Omental fat pad (tissue), 4 donors: Measurements from ENCODE around the gene GSTT2. TPM values are rescaled to one million over a fixed set of nuclear protein-coding genes. Genes with fewer than 3 reads are reported as not detected.

Experiments used
- ATAC-seq: fragments of 150-250 bp; one replicate; pipeline ENCODE4 v1.9.1; 2016; ENCODE audit warnings: mild to moderate bottlenecking, moderate library complexity; ENCODE audit not compliant: low FRiP score
- DNase-seq: peaks from one replicate; pipeline ENCODE4 v3.0.0-alpha.2; 2019; ENCODE audit warnings: low spot score
- total RNA-seq, 4 donors: library from RNA; depleted of rRNA; stranded (reverse); fragments of >200 nt; gene quantifications; one replicate each; pipeline ENCODE4 v1.1.0, GENCODE V29; 2016
- TF ChIP-seq, protein P1 (sequence below), 3 donors: fragments of 450-650 bp; IDR thresholded peaks; one replicate each; pipeline ENCODE4 v1.5.1; 2016 to 2017; ENCODE audit warnings: antibody characterized with exemption in 3 of 3, mild to moderate bottlenecking in 3 of 3, moderate library complexity in 2 of 3

GSTT2 gene
- total RNA-seq, 4 donors from 2014 or later: not detected

DNA sequence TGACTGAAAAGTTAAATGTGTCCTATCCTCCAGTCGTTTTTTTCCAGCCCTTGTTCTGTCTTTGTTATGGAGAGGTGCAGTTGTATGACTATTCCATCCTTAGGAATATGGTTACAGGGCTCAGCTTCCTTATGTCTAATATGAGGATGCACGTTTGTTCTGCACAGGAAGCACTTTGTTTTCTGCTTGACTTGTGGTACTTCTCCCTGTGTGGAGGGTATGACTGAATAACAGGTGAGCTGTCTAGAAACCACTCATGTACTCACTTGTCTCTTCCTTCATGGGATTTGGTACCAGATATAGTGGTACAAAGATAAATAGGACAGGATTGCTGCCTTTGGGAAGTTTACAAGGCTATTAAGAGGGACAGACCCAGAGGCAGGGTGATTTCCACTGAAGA, 48.6 kb downstream of the GSTT2 start:
- DNase-seq: no peak
- TF ChIP-seq, protein P1, sequence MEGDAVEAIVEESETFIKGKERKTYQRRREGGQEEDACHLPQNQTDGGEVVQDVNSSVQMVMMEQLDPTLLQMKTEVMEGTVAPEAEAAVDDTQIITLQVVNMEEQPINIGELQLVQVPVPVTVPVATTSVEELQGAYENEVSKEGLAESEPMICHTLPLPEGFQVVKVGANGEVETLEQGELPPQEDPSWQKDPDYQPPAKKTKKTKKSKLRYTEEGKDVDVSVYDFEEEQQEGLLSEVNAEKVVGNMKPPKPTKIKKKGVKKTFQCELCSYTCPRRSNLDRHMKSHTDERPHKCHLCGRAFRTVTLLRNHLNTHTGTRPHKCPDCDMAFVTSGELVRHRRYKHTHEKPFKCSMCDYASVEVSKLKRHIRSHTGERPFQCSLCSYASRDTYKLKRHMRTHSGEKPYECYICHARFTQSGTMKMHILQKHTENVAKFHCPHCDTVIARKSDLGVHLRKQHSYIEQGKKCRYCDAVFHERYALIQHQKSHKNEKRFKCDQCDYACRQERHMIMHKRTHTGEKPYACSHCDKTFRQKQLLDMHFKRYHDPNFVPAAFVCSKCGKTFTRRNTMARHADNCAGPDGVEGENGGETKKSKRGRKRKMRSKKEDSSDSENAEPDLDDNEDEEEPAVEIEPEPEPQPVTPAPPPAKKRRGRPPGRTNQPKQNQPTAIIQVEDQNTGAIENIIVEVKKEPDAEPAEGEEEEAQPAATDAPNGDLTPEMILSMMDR (IDR thresholded peaks at IDR 0.05): no peak
- ATAC-seq: no peak

DNA sequence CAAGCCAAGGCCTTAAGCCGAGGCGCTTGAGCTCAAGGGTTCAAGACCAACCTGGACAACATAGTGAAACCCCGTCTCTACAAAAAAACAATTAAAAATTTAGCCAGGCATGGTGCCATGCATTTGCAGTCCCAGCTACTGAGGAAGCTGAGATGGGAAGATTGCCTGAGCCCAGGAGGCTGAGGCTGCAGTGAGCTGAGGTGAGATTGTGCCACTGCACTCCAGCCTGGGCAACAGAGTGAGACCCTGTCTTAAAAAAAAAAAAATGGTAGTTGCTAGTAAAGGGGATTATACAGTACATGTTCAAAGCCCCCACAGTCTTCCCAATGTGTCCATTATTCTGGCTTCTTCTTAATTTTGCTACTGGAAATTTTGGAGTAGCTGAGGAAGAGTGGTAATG, 49.4 kb downstream of the GSTT2 start:
- no peak for ATAC-seq
- no peak for DNase-seq
- TF ChIP-seq, protein P1 (IDR thresholded peaks at IDR 0.05): no peak

GRCh38 chr22:24030186-24030702, 50.3 kb downstream of the GSTT2 start:
- ATAC-seq: no peak
- TF ChIP-seq, protein P1 (IDR thresholded peaks at IDR 0.05): no peak
- no peak for DNase-seq

Other genes starting within 250 kb of the GSTT2 start
- 1 to 10 TPM; 2.8 to 5.1 (median 4.0) TPM for gene ZNF70, start 229.0 kb upstream of the GSTT2 start, total RNA-seq
- not detected for gene VPREB3, start 225.7 kb upstream of the GSTT2 start, total RNA-seq
- not detected for gene C22orf15, start 217.1 kb upstream of the GSTT2 start, total RNA-seq
- 10 to 100 TPM; 19.9 to 61.2 (median 31.2) TPM for gene CHCHD10, start 212.2 kb upstream of the GSTT2 start, total RNA-seq
- 1 to 10 TPM in 2 of 4 donors, under 1 TPM in 1, not detected in 1; 0.79 to 3.1 (median 2.1) TPM for gene MMP11, start 207.3 kb upstream of the GSTT2 start, total RNA-seq
- gene SMARCB1, start 193.2 kb upstream of the GSTT2 start, total RNA-seq: 10 to 100 TPM; 38.8 to 50.9 (median 47.6) TPM
- 1 to 10 TPM in 2 of 4 donors, under 1 TPM in 2; 0.47 to 3.1 (median 1.5) TPM for gene DERL3, start 141.1 kb upstream of the GSTT2 start, total RNA-seq
- 1 to 10 TPM; 3.1 to 9.2 (median 7.5) TPM for gene SLC2A11, start 122.3 kb upstream of the GSTT2 start, total RNA-seq
- gene MIF, start 85.8 kb upstream of the GSTT2 start, total RNA-seq: 100 to 1,000 TPM; 136 to 255 (median 235) TPM
- gene GSTT2B, start 18.9 kb upstream of the GSTT2 start, total RNA-seq: 1 to 10 TPM in 3 of 4 donors, under 1 TPM in 1; 0.95 to 7.7 (median 3.3) TPM
- 1 to 10 TPM in 1 of 4 donors, under 1 TPM in 1, not detected in 2; 0.84 to 1.1 TPM for gene DDTL, start 13.2 kb upstream of the GSTT2 start, total RNA-seq
- 100 to 1,000 TPM; 107 to 168 (median 143) TPM for gene DDT, start 5.7 kb upstream of the GSTT2 start, total RNA-seq
- gene GSTT4, start 25.3 kb downstream of the GSTT2 start, total RNA-seq: not detected
- 10 to 100 TPM; 27.0 to 56.9 (median 29.2) TPM for gene CABIN1, start 31.2 kb downstream of the GSTT2 start, total RNA-seq
- 1 to 10 TPM; 2.3 to 8.0 (median 4.7) TPM for gene SUSD2, start 201.4 kb downstream of the GSTT2 start, total RNA-seq